PFSK-1 (cell line): ENCODE results near the gene RAB9A.

Experiments
- FOXP2 ChIP-seq: optimal IDR thresholded peaks from 2 replicates; pipeline ENCODE3; 2011; ENCODE audit warnings: borderline replicate concordance, control low read depth, inconsistent platforms; ENCODE audit not compliant: insufficient read depth; ENCODE audit errors: extremely low read length, extremely low read depth
- POLR2AphosphoS5 ChIP-seq: IDR thresholded peaks from 2 replicates; pipeline ENCODE4 v1.6.1; 2012; ENCODE audit warnings: low read depth, mild to moderate bottlenecking, control low read depth, low read length, moderate library complexity
- REST ChIP-seq, 2 experiments: IDR thresholded peaks; 2 replicates each; pipeline versions ENCODE4 v1.6.1 to v1.8.0; 2011 to 2012; ENCODE audit warnings: low read depth in 2 of 2, low read length in 2 of 2, control low read depth in 1 of 2, inconsistent platforms in 1 of 2, mild to moderate bottlenecking in 1 of 2, moderate library complexity in 1 of 2; ENCODE audit not compliant: insufficient read depth in 1 of 2
- SIN3A ChIP-seq: IDR thresholded peaks from 2 replicates; pipeline ENCODE4 v1.6.1; 2012; ENCODE audit warnings: mild to moderate bottlenecking, low read length, moderate library complexity, borderline replicate concordance; ENCODE audit not compliant: insufficient read depth
- TAF1 ChIP-seq: IDR thresholded peaks from 2 replicates; pipeline ENCODE4 v1.6.1; 2012; ENCODE audit warnings: low read length, control low read depth, borderline replicate concordance; ENCODE audit not compliant: insufficient read depth

- TF ChIP-seq REST (IDR thresholded peaks at IDR 0.05; ENCODE audit: insufficient read depth in 1 of 2, low read depth in 2 of 2, low read length in 2 of 2) (no peak), POLR2AphosphoS5 (no peak), FOXP2 (no peak), SIN3A (no peak), TAF1 (no peak)
Measured at GRCh38 chrX:13690836-13691235, 1.9 kb downstream of the RAB9A start.
